SK-N-SH treated with all-trans-retinoic acid at 6 μM for 48 hours (cell line): ENCODE data around the gene CAGE1.

ENCODE experiments used
- ARNTL ChIP-seq: fragments of 450-650 bp; formaldehyde crosslinking; IDR thresholded peaks from 2 replicates; pipeline ENCODE4 v1.5.0; 2020; ENCODE audit warnings: low read depth, mild to moderate bottlenecking, moderate library complexity, borderline replicate concordance
- CSDC2 ChIP-seq: fragments of 250-450 bp; sonication (Bioruptor Pico); IDR thresholded peaks from 2 replicates; pipeline ENCODE4 v1.5.0; 2020; ENCODE audit warnings: mild to moderate bottlenecking, moderate library complexity
- RARB ChIP-seq: fragments of 250-450 bp; sonication (Bioruptor Pico); IDR thresholded peaks from 2 replicates; pipeline ENCODE4 v1.8.0; 2021; ENCODE audit warnings: mild to moderate bottlenecking, moderate library complexity
- SNAI2 ChIP-seq: fragments of 250-450 bp; sonication (Bioruptor Pico); IDR thresholded peaks from 2 replicates; pipeline ENCODE4 v1.5.0; 2020; ENCODE audit warnings: mild to moderate bottlenecking, moderate library complexity
- ZFP30 ChIP-seq: fragments of 450-650 bp; formaldehyde crosslinking; IDR thresholded peaks from 2 replicates; pipeline ENCODE4 v1.5.0; 2022; ENCODE audit warnings: mild to moderate bottlenecking, moderate library complexity
- TF ChIP-seq, protein P1 (sequence below): fragments of 250-450 bp; sonication (Bioruptor Pico); IDR thresholded peaks from 2 replicates; pipeline ENCODE4 v1.8.0; 2020; ENCODE audit warnings: mild to moderate bottlenecking, moderate library complexity, borderline replicate concordance
- TF ChIP-seq, protein P2 (sequence below): fragments of 250-450 bp; sonication (Bioruptor Pico); IDR thresholded peaks from 2 replicates; pipeline ENCODE4 v1.5.1; 2021; ENCODE audit warnings: mild to moderate bottlenecking, moderate library complexity
- TF ChIP-seq, protein P3 (sequence below): fragments of 250-450 bp; sonication (Bioruptor Pico); IDR thresholded peaks from 2 replicates; pipeline ENCODE4 v1.5.1; 2020; ENCODE audit warnings: low read depth, mild to moderate bottlenecking, moderate library complexity

DNA sequence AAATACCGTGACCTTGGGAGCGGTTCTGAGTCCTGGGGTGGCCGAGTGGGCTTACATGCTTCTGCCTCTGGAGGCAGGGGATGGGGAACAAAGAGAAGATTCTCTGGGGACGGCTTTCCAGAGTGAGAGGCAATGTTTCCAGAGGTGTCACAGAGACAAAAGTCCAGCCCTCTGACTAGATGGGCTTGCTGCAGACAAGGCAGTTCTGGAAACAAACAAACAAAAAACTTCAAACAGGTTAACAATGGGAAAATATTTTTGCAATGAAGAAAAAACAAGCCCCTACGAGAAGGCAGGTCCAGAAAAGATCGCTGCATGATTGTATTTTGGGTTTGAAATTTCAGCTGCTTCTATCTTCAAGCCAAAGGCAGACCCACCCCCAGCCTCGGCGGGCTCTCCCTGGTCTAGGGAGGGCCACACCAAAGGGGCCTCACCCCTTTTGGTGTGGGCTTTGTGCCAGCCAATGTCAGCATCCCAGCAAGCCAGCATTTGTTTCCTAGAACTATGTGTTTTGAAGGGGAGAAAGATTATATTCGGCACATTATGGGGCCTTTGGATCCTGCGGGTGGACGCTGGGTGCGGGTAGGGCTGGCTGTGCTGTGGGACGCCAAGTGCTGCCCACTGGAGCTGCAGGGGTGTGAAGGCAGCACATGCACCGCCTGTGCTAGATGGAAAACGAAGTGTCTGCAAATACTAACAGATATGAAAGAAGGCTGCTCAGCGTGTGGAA is 43.0 kb upstream of the CAGE1 start:
- TF ChIP-seq, protein P1, sequence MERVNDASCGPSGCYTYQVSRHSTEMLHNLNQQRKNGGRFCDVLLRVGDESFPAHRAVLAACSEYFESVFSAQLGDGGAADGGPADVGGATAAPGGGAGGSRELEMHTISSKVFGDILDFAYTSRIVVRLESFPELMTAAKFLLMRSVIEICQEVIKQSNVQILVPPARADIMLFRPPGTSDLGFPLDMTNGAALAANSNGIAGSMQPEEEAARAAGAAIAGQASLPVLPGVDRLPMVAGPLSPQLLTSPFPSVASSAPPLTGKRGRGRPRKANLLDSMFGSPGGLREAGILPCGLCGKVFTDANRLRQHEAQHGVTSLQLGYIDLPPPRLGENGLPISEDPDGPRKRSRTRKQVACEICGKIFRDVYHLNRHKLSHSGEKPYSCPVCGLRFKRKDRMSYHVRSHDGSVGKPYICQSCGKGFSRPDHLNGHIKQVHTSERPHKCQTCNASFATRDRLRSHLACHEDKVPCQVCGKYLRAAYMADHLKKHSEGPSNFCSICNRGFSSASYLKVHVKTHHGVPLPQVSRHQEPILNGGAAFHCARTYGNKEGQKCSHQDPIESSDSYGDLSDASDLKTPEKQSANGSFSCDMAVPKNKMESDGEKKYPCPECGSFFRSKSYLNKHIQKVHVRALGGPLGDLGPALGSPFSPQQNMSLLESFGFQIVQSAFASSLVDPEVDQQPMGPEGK (CRISPR knock-in tag), result no peak
- TF ChIP-seq, protein P2, sequence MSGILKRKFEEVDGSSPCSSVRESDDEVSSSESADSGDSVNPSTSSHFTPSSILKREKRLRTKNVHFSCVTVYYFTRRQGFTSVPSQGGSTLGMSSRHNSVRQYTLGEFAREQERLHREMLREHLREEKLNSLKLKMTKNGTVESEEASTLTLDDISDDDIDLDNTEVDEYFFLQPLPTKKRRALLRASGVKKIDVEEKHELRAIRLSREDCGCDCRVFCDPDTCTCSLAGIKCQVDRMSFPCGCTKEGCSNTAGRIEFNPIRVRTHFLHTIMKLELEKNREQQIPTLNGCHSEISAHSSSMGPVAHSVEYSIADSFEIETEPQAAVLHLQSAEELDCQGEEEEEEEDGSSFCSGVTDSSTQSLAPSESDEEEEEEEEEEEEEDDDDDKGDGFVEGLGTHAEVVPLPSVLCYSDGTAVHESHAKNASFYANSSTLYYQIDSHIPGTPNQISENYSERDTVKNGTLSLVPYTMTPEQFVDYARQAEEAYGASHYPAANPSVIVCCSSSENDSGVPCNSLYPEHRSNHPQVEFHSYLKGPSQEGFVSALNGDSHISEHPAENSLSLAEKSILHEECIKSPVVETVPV (CRISPR knock-in tag), result no peak
- TF ChIP-seq, protein P3, sequence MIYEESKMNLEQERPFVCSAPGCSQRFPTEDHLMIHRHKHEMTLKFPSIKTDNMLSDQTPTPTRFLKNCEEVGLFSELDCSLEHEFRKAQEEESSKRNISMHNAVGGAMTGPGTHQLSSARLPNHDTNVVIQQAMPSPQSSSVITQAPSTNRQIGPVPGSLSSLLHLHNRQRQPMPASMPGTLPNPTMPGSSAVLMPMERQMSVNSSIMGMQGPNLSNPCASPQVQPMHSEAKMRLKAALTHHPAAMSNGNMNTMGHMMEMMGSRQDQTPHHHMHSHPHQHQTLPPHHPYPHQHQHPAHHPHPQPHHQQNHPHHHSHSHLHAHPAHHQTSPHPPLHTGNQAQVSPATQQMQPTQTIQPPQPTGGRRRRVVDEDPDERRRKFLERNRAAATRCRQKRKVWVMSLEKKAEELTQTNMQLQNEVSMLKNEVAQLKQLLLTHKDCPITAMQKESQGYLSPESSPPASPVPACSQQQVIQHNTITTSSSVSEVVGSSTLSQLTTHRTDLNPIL, result no peak
- TF ChIP-seq RARB (CRISPR knock-in tag) (no peak), SNAI2 (CRISPR knock-in tag) (no peak), ZFP30 (no peak), ARNTL (no peak), CSDC2 (CRISPR knock-in tag) (no peak)
